ENCODE measurements around the gene SLC1A2. TPM values are rescaled to one million over a fixed set of nuclear protein-coding genes. Genes with fewer than 3 reads are reported as not detected.

The SLC1A2 gene
- total RNA-seq, 2 donors from 2014 or later, result 0.63 to 2.5 TPM

DNA sequence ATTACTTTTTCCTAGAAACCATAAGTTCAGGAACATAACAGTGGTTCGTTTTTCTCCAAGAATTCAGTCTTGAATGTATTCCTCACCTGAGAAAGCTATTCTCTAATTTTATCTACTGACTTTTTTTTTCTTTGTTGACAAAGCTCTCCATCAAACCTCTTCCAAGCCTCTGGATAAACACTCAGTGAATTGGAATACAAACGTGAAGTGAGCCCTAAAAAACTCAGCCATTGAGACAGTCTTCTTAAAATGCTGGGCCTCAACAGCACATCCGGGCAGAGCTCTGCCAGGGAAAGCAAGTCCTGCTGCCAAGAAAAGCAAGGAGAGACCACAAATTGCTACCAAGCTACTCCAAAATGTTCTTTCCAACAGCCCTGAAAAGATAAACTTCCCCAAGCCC is 7.7 kb upstream of the SLC1A2 start:
- H3K27me3 ChIP-seq, result no peaks in the 10 kb centered on the region
- H3K36me3 ChIP-seq, result no peaks in the 10 kb centered on the region
- TF ChIP-seq, protein P1, sequence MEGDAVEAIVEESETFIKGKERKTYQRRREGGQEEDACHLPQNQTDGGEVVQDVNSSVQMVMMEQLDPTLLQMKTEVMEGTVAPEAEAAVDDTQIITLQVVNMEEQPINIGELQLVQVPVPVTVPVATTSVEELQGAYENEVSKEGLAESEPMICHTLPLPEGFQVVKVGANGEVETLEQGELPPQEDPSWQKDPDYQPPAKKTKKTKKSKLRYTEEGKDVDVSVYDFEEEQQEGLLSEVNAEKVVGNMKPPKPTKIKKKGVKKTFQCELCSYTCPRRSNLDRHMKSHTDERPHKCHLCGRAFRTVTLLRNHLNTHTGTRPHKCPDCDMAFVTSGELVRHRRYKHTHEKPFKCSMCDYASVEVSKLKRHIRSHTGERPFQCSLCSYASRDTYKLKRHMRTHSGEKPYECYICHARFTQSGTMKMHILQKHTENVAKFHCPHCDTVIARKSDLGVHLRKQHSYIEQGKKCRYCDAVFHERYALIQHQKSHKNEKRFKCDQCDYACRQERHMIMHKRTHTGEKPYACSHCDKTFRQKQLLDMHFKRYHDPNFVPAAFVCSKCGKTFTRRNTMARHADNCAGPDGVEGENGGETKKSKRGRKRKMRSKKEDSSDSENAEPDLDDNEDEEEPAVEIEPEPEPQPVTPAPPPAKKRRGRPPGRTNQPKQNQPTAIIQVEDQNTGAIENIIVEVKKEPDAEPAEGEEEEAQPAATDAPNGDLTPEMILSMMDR (IDR thresholded peaks at IDR 0.05), result no peak
- no peaks in the 10 kb centered on the region for H3K9me3 ChIP-seq
- no peaks in the 10 kb centered on the region for H3K4me1 ChIP-seq
- no peak overlapping the region for H3K27ac ChIP-seq
- no peak overlapping the region for H3K4me3 ChIP-seq
- DNase-seq (ENCODE audit: low spot score), result no peak

- no peaks in the 10 kb centered on the region for H3K4me1 ChIP-seq
- no peak overlapping the region for H3K27ac ChIP-seq
- H3K27me3 ChIP-seq, result no peaks in the 10 kb centered on the region
These were observed 7.0 kb upstream of the SLC1A2 start for GRCh38 chr11:35426351-35426750.

GRCh38 chr11:35425603-35426212 is 6.3 kb upstream of the SLC1A2 start:
- Histone ChIP-seq H3K4me1 (no peaks in the 10 kb centered on the region), H3K36me3 (no peaks in the 10 kb centered on the region), H3K9me3 (no peaks in the 10 kb centered on the region), H3K4me3 (no peak overlapping the region), H3K27me3 (no peaks in the 10 kb centered on the region), H3K27ac (no peak overlapping the region)
- TF ChIP-seq, protein P1 (IDR thresholded peaks at IDR 0.05), result no peak
- DNase-seq (ENCODE audit: low spot score), result no peak

More at GRCh38 chr11:35426351-35426750, 7.0 kb upstream of the SLC1A2 start:
- Histone ChIP-seq H3K9me3 (no peaks in the 10 kb centered on the region), H3K4me3 (no peak overlapping the region), H3K36me3 (no peaks in the 10 kb centered on the region)
- TF ChIP-seq, protein P1 (IDR thresholded peaks at IDR 0.05), result no peak
- DNase-seq (ENCODE audit: low spot score), result no peak

- H3K36me3 ChIP-seq, result no peaks in the 10 kb centered on the region
- H3K27me3 ChIP-seq, result no peaks in the 10 kb centered on the region
- no peaks in the 10 kb centered on the region for H3K9me3 ChIP-seq
- no peak overlapping the region for H3K27ac ChIP-seq
- H3K4me1 ChIP-seq, result peaks cover 0 to 13% of the 10 kb centered on the region in 2 donors
- no peak overlapping the region for H3K4me3 ChIP-seq
- DNase-seq (ENCODE audit: low spot score), result no peak
- TF ChIP-seq, protein P1 (IDR thresholded peaks at IDR 0.05), result no peak
These were observed 5.0 kb upstream of the SLC1A2 start for GRCh38 chr11:35424157-35424940.

GRCh38 chr11:35420371-35420770 is 1.0 kb upstream of the SLC1A2 start:
- no peak for DNase-seq (ENCODE audit: low spot score)
- peaks cover 0 to 29% of the 10 kb centered on the region in 2 donors for H3K4me1 ChIP-seq
- H3K27me3 ChIP-seq, result no peaks in the 10 kb centered on the region
- no peaks in the 10 kb centered on the region for H3K36me3 ChIP-seq
- H3K9me3 ChIP-seq, result no peaks in the 10 kb centered on the region
- H3K4me3 ChIP-seq, result peak overlapping the region in 1 of 2 donors; percentile 52
- TF ChIP-seq, protein P1 (IDR thresholded peaks at IDR 0.05), result no peak
- H3K27ac ChIP-seq, result no peak overlapping the region
